HCT116 (cell line): Measurements from ENCODE around the gene PUSL1. TPM values are rescaled to one million over a fixed set of nuclear protein-coding genes. Genes with fewer than 3 reads are reported as not detected.

Source experiments
- ATAC-seq: fragments of 200-7000 bp; cut with Tn5 transposase; 2 replicates; pipeline ENCODE4 v1.9.1; 2020; ENCODE audit warnings: mild to moderate bottlenecking, moderate library complexity
- BruUV-seq: library from RNA; stranded (reverse); fragments of 400-500 nt; replicated peaks from 2 replicates; lab custom pipeline; 2021; lab: Mats Ljungman, UMichigan
- CTCF ChIA-PET: fragments of 300-600 bp; sonication (Branson Sonifier 250); formaldehyde crosslinking; loops from one replicate; lab custom pipeline; 2021; ENCODE audit warnings: antibody characterized with exemption; lab: Charles Lee
- POLR2A ChIA-PET: fragments of 300-600, 350-600 bp; sonication (Branson Sonifier 250); formaldehyde crosslinking; loops from one replicate; lab custom pipeline; 2021; ENCODE audit warnings: antibody characterized with exemption; lab: Charles Lee
- RAD21 ChIA-PET, 2 experiments: fragments of 300-600 bp; sonication (Branson Sonifier 250); formaldehyde crosslinking; loops; one replicate each; lab custom pipeline; 2023; ENCODE audit warnings: low total read pairs in 2 of 2; ENCODE audit not compliant: uncharacterized antibody in 2 of 2, unreplicated experiment in 2 of 2, low non-redundant PET in 1 of 2; lab: Charles Lee
- DNase-seq: peaks from one replicate; pipeline ENCODE4 v3.0.0-alpha.2; 2010; ENCODE audit warnings: low read depth, low spot score
- H2AFZ ChIP-seq: fragments of 200-600 bp; shearing (Covaris generic), sonication (generic); 2 replicates; pipeline ENCODE4 v1.6.1; 2017; ENCODE audit warnings: low read depth, mixed run types, mixed read lengths, antibody characterized with exemption, low read length; ENCODE audit not compliant: poor library complexity, severe bottlenecking
- H3K27ac ChIP-seq: 2 replicates; pipeline ENCODE4 v1.5.1; 2012; ENCODE audit warnings: low read depth, low read length
- H3K27me3 ChIP-seq: fragments of 200-600 bp; sonication (generic); 2 replicates; pipeline ENCODE4 v1.6.1; 2016; ENCODE audit warnings: mixed run types, low read length, mixed read lengths; ENCODE audit not compliant: insufficient read depth
- H3K36me3 ChIP-seq, 2 experiments: fragments of 200-500 bp in 1 of 2; fragments of 200-600 bp in 1 of 2; sonication (Bioruptor generic) in 1 of 2; sonication (generic) in 1 of 2; 2 replicates each; pipeline versions ENCODE4 v1.5.1 to v1.6.1; 2014 to 2016; ENCODE audit warnings: low read length in 2 of 2, inconsistent platforms in 1 of 2, mixed read lengths in 1 of 2, mixed run types in 1 of 2; ENCODE audit not compliant: insufficient read depth in 2 of 2, control insufficient read depth in 1 of 2
- H3K4me1 ChIP-seq, 2 experiments: fragments of 200-600 bp in 1 of 2; sonication (generic) in 1 of 2; 2 replicates each; pipeline versions ENCODE4 v1.5.1 to v1.6.1; 2012 to 2017; ENCODE audit warnings: low read length in 2 of 2, inconsistent platforms in 1 of 2, mild to moderate bottlenecking in 1 of 2, mixed read lengths in 1 of 2, mixed run types in 1 of 2, moderate library complexity in 1 of 2; ENCODE audit not compliant: insufficient read depth in 2 of 2, control insufficient read depth in 1 of 2
- H3K4me2 ChIP-seq: fragments of 200-600 bp; sonication (generic); 2 replicates; pipeline ENCODE4 v1.6.1; 2017; ENCODE audit warnings: mixed run types, low read length, mixed read lengths
- H3K4me3 ChIP-seq, 2 experiments: fragments of 200-600 bp in 1 of 2; sonication (generic) in 1 of 2; replicated peaks in 1 of 2; 2 replicates each; pipeline ENCODE4 v1.5.1; 2011 to 2016; ENCODE audit warnings: low read length in 2 of 2, control low read depth in 1 of 2, low read depth in 1 of 2, mild to moderate bottlenecking in 1 of 2, mixed read lengths in 1 of 2, mixed run types in 1 of 2
- H3K79me2 ChIP-seq: fragments of 200-600 bp; sonication (generic); 2 replicates; pipeline ENCODE4 v1.6.1; 2017; ENCODE audit warnings: mild to moderate bottlenecking, mixed run types, low read length, moderate library complexity, mixed read lengths; ENCODE audit not compliant: insufficient read depth
- H3K9ac ChIP-seq: fragments of 200-600 bp; sonication (generic); 2 replicates; pipeline ENCODE4 v1.6.1; 2016; ENCODE audit warnings: low read length, mixed read lengths
- H3K9me2 ChIP-seq: fragments of 200-600 bp; sonication (generic), shearing (Covaris generic); 2 replicates; pipeline ENCODE4 v1.6.1; 2017; ENCODE audit warnings: mixed run types, mild to moderate bottlenecking, moderate library complexity; ENCODE audit not compliant: insufficient read depth
- H3K9me3 ChIP-seq, 2 experiments: fragments of 200-500 bp in 1 of 2; fragments of 200-600 bp in 1 of 2; sonication (Bioruptor generic) in 1 of 2; sonication (generic) in 1 of 2; 2 replicates each; pipeline ENCODE4 v1.6.1; 2014 to 2017; ENCODE audit warnings: low read length in 2 of 2, mixed read lengths in 2 of 2, inconsistent platforms in 1 of 2, low read depth in 1 of 2, mild to moderate bottlenecking in 1 of 2, mixed run types in 1 of 2, moderate library complexity in 1 of 2; ENCODE audit not compliant: control insufficient read depth in 1 of 2, insufficient read depth in 1 of 2
- H4K20me1 ChIP-seq: fragments of 200-600 bp; sonication (generic), shearing (Covaris generic); 2 replicates; pipeline ENCODE4 v1.6.1; 2017; ENCODE audit warnings: mixed run types, mild to moderate bottlenecking, moderate library complexity; ENCODE audit not compliant: insufficient read depth
- EGR1 ChIP-seq: IDR thresholded peaks from 2 replicates; pipeline ENCODE4 v1.6.1; 2012; ENCODE audit warnings: low read depth
- EZH2 ChIP-seq: fragments of 200-600 bp; sonication (generic); IDR thresholded peaks from 2 replicates; pipeline ENCODE4 v1.6.1; 2017; ENCODE audit warnings: antibody characterized with exemption, mixed run types
- EZH2phosphoT487 ChIP-seq: fragments of 200-600 bp; IDR thresholded peaks from 2 replicates; pipeline ENCODE4 v1.6.1; 2018; ENCODE audit warnings: antibody characterized with exemption, borderline replicate concordance
- POLR2A ChIP-seq: IDR thresholded peaks from 2 replicates; pipeline ENCODE4 v1.7.0; 2011; ENCODE audit warnings: borderline replicate concordance; ENCODE audit not compliant: insufficient read depth, insufficient read length; ENCODE audit errors: extremely low read depth
- POLR2AphosphoS5 ChIP-seq: IDR thresholded peaks from 2 replicates; pipeline ENCODE4 v1.6.1; 2011; ENCODE audit warnings: mild to moderate bottlenecking, low read depth, low read length, moderate library complexity
- SP1 ChIP-seq: IDR thresholded peaks from 2 replicates; pipeline ENCODE4 v1.6.1; 2012; ENCODE audit warnings: low read depth
- SRF ChIP-seq: IDR thresholded peaks from 2 replicates; pipeline ENCODE4 v1.6.1; 2012; ENCODE audit warnings: low read depth
- ZFX ChIP-seq: fragments of 450-650 bp; IDR thresholded peaks from 2 replicates; pipeline ENCODE4 v1.6.1; 2017
- intact Hi-C: fragments of 100-400 bp; cut with micrococcal nuclease; formaldehyde crosslinking; loops from 2 replicates; pipeline ENCODE4 v1.10.0; 2022
- total RNA-seq: library from RNA; stranded (reverse); gene quantifications from one replicate; pipeline ENCODE4 v1.2.1, GENCODE V29; 2021; ENCODE audit not compliant: unreplicated experiment
- TF ChIP-seq, protein P1 (sequence below): IDR thresholded peaks from 2 replicates; pipeline ENCODE4 v1.6.1; 2012
- TF ChIP-seq, protein P2 (sequence below), 3 experiments: fragments of 200-600 bp in 1 of 3; sonication (generic) in 1 of 3; IDR thresholded peaks in 2 of 3; conservative IDR thresholded peaks in 1 of 3; 2 replicates each; pipeline ENCODE4 v1.5.1; 2012 to 2017; ENCODE audit warnings: low read depth in 2 of 3, low read length in 2 of 3, antibody characterized with exemption in 1 of 3, borderline replicate concordance in 1 of 3, control low read depth in 1 of 3, mild to moderate bottlenecking in 1 of 3, mixed read lengths in 1 of 3, mixed run types in 1 of 3, moderate library complexity in 1 of 3; ENCODE audit not compliant: insufficient read depth in 1 of 3
- TF ChIP-seq, protein P3 (sequence below): IDR thresholded peaks from 2 replicates; pipeline ENCODE4 v1.6.1; 2011; ENCODE audit warnings: mild to moderate bottlenecking, low read length, moderate library complexity; ENCODE audit not compliant: insufficient replicate concordance; ENCODE audit errors: extremely low read depth

Gene PUSL1
- total RNA-seq, 1 experiment from 2014 or later, result 47.2 TPM

DNA sequence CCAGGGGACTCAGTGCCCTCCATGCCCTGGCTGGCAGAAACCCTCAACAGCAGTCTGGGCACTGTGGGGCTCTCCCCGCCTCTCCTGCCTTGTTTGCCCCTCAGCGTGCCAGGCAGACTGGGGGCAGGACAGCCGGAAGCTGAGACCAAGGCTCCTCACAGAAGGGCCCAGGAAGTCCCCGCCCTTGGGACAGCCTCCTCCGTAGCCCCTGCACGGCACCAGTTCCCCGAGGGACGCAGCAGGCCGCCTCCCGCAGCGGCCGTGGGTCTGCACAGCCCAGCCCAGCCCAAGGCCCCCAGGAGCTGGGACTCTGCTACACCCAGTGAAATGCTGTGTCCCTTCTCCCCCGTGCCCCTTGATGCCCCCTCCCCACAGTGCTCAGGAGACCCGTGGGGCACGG, 19.9 kb downstream of the PUSL1 start:
- POLR2A ChIA-PET, result no interaction called here
- DNase-seq (no peak), ATAC-seq (no peak)
- Histone ChIP-seq H3K27me3 (no peaks in the 10 kb centered on the region), H3K9ac (no peak overlapping the region), H3K9me2 (no peaks in the 10 kb centered on the region), H3K36me3 (no peaks in the 10 kb centered on the region), H3K4me2 (no peak overlapping the region), H3K9me3 (no peaks in the 10 kb centered on the region), H4K20me1 (no peaks in the 10 kb centered on the region), H3K27ac (no peak overlapping the region), H3K79me2 (peaks cover 28% of the 10 kb centered on the region), H3K4me3 (no peak overlapping the region), H2AFZ (no peak overlapping the region), H3K4me1 (peaks cover 18 to 41% of the 10 kb centered on the region in 2 experiments)
- intact Hi-C loops, result no loop called here
- BruUV-seq, result no TSS peak
- TF ChIP-seq SRF (no peak), ZFX (no peak), EZH2 (no peak), EZH2phosphoT487 (no peak), SP1 (no peak), POLR2A (no peak), POLR2AphosphoS5 (no peak), EGR1 (no peak)
- TF ChIP-seq, protein P1, sequence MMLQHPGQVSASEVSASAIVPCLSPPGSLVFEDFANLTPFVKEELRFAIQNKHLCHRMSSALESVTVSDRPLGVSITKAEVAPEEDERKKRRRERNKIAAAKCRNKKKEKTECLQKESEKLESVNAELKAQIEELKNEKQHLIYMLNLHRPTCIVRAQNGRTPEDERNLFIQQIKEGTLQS, result no peak
- TF ChIP-seq, protein P2, sequence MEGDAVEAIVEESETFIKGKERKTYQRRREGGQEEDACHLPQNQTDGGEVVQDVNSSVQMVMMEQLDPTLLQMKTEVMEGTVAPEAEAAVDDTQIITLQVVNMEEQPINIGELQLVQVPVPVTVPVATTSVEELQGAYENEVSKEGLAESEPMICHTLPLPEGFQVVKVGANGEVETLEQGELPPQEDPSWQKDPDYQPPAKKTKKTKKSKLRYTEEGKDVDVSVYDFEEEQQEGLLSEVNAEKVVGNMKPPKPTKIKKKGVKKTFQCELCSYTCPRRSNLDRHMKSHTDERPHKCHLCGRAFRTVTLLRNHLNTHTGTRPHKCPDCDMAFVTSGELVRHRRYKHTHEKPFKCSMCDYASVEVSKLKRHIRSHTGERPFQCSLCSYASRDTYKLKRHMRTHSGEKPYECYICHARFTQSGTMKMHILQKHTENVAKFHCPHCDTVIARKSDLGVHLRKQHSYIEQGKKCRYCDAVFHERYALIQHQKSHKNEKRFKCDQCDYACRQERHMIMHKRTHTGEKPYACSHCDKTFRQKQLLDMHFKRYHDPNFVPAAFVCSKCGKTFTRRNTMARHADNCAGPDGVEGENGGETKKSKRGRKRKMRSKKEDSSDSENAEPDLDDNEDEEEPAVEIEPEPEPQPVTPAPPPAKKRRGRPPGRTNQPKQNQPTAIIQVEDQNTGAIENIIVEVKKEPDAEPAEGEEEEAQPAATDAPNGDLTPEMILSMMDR (IDR thresholded peaks at IDR 0.05 in 2 of 3, conservative IDR thresholded peaks at IDR 0.05 in 1 of 3; ENCODE audit: borderline replicate concordance in 1 of 3, insufficient read depth in 1 of 3, low read depth in 2 of 3, low read length in 2 of 3), result no peak
- TF ChIP-seq, protein P3, sequence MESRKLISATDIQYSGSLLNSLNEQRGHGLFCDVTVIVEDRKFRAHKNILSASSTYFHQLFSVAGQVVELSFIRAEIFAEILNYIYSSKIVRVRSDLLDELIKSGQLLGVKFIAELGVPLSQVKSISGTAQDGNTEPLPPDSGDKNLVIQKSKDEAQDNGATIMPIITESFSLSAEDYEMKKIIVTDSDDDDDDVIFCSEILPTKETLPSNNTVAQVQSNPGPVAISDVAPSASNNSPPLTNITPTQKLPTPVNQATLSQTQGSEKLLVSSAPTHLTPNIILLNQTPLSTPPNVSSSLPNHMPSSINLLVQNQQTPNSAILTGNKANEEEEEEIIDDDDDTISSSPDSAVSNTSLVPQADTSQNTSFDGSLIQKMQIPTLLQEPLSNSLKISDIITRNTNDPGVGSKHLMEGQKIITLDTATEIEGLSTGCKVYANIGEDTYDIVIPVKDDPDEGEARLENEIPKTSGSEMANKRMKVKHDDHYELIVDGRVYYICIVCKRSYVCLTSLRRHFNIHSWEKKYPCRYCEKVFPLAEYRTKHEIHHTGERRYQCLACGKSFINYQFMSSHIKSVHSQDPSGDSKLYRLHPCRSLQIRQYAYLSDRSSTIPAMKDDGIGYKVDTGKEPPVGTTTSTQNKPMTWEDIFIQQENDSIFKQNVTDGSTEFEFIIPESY, result no peak
- RAD21 ChIA-PET, result no interaction called here
- CTCF ChIA-PET, result no interaction called here
